HepG2 (cell line): ENCODE measurements around the gene MAGEB17. TPM values are rescaled to one million over a fixed set of nuclear protein-coding genes. Genes with fewer than 3 reads are reported as not detected.
"Not testable (repeated sequence)": the region's sequence is repeated elsewhere in the genome, so short reads cannot be mapped to it uniquely, and the experiment has no call there.

Experiments
- ATAC-seq: fragments of 200-7000 bp; cut with Tn5 transposase; 3 replicates; pipeline ENCODE4 v1.9.1; 2020; ENCODE audit warnings: mild to moderate bottlenecking, moderate library complexity
- BruUV-seq: library from RNA; stranded (reverse); fragments of 400-500 nt; replicated peaks from 2 replicates; lab custom pipeline; 2021; lab: Mats Ljungman, UMichigan
- CTCF ChIA-PET: fragments of 300-600 bp; formaldehyde crosslinking; extraction: SDS; loops from one replicate; lab custom pipeline; 2021; ENCODE audit warnings: low total read pairs, inconsistent platforms, low intra/inter-chr PET ratio; lab: Yijun Ruan, JAX
- POLR2A ChIA-PET: fragments of 350-600 bp; sonication (Branson Sonifier 250); formaldehyde crosslinking; loops from one replicate; lab custom pipeline; 2020; ENCODE audit warnings: antibody characterized with exemption, inconsistent platforms; lab: Yijun Ruan, JAX
- DNase-seq: peaks from one replicate; pipeline ENCODE4 v3.0.0-alpha.2; 2015; ENCODE audit warnings: low spot score
- FAIRE-seq: peaks from 3 replicates; lab custom pipeline; 2011; peaks lifted over from hg19 to GRCh38; lab: Jason Lieb, UNC
- H2AFZ ChIP-seq: one replicate; pipeline ENCODE4 v1.6.1; 2011; ENCODE audit warnings: low read length, inconsistent platforms
- H3K27ac ChIP-seq: fragments of 300-600 bp; 3 replicates; pipeline ENCODE4 v1.8.0; 2011; ENCODE audit warnings: mixed run types, mild to moderate bottlenecking, mixed read lengths, low read length, inconsistent platforms; ENCODE audit not compliant: insufficient read depth; ENCODE audit errors: extremely low read length
- H3K27me3 ChIP-seq, 2 experiments: fragments of 200-600 bp in 1 of 2; 2 replicates in 1 of 2; 3 replicates in 1 of 2; pipeline versions ENCODE4 v1.6.0 to v1.8.0; 2011; ENCODE audit warnings: low read length in 2 of 2, mild to moderate bottlenecking in 2 of 2, moderate library complexity in 2 of 2, inconsistent platforms in 1 of 2; ENCODE audit not compliant: insufficient read depth in 2 of 2, control insufficient read depth in 1 of 2
- H3K36me3 ChIP-seq, 2 experiments: fragments of 200-600 bp in 1 of 2; replicated peaks in 1 of 2; 2 replicates in 1 of 2; 3 replicates in 1 of 2; pipeline versions ENCODE4 v1.5.1 to v1.8.0; 2011; ENCODE audit warnings: low read length in 2 of 2, inconsistent platforms in 1 of 2; ENCODE audit not compliant: insufficient read depth in 2 of 2, control insufficient read depth in 1 of 2
- H3K4me1 ChIP-seq: 2 replicates; pipeline ENCODE4 v1.5.1; 2012; ENCODE audit warnings: low read length, inconsistent platforms; ENCODE audit not compliant: insufficient read depth
- H3K4me2 ChIP-seq: 2 replicates; pipeline ENCODE4 v1.6.0; 2011; ENCODE audit warnings: low read depth, low read length, inconsistent platforms
- H3K4me3 ChIP-seq, 3 experiments: fragments of 200-600 bp in 1 of 3; sonication (generic), shearing (Covaris generic) in 1 of 3; replicated peaks in 1 of 3; 2 replicates each; pipeline ENCODE4 v1.5.1; 2011 to 2016; ENCODE audit warnings: low read length in 3 of 3, inconsistent platforms in 2 of 3, low read depth in 2 of 3, mild to moderate bottlenecking in 2 of 3, control low read depth in 1 of 3, mixed read lengths in 1 of 3; ENCODE audit not compliant: insufficient read depth in 1 of 3
- H3K79me2 ChIP-seq: one replicate; pipeline ENCODE4 v1.6.1; 2011; ENCODE audit warnings: low read length, inconsistent platforms; ENCODE audit not compliant: insufficient read depth
- H3K9ac ChIP-seq: 2 replicates; pipeline ENCODE4 v1.6.0; 2011; ENCODE audit warnings: mild to moderate bottlenecking, low read depth, low read length, inconsistent platforms; ENCODE audit not compliant: insufficient read depth
- H3K9me3 ChIP-seq: 2 replicates; pipeline ENCODE4 v1.5.1; 2012; ENCODE audit warnings: mild to moderate bottlenecking, low read length
- H4K20me1 ChIP-seq: 2 replicates; pipeline ENCODE4 v1.6.0; 2011; ENCODE audit warnings: inconsistent platforms, mild to moderate bottlenecking, low read length, moderate library complexity; ENCODE audit not compliant: insufficient read depth
- HNRNPK ChIP-seq: fragments of 200-400 bp; formaldehyde crosslinking; IDR thresholded peaks from 2 replicates; pipeline ENCODE4 v1.6.1; 2018; ENCODE audit warnings: low read length, low read depth, moderate library complexity, mild to moderate bottlenecking; ENCODE audit not compliant: poor library complexity, severe bottlenecking
- KLF9 ChIP-seq: IDR thresholded peaks from 2 replicates; pipeline ENCODE4 v1.6.1; 2016; ENCODE audit warnings: low read depth
- POGZ ChIP-seq: sonication (generic); formaldehyde crosslinking; IDR thresholded peaks from 2 replicates; pipeline ENCODE4 v1.4.0; 2020; ENCODE audit warnings: mild to moderate bottlenecking, missing genetic modification reagents
- POLR2AphosphoS2 ChIP-seq: IDR thresholded peaks from 2 replicates; pipeline ENCODE4 v1.6.1; 2011; ENCODE audit warnings: low read depth, low read length, improper control_type of control experiment
- PPARG ChIP-seq: conservative IDR thresholded peaks from 2 replicates; pipeline ENCODE4 v1.6.1; 2016; ENCODE audit warnings: missing biosample characterization, missing genetic modification reagents
- RORA ChIP-seq: sonication (generic); formaldehyde crosslinking; IDR thresholded peaks from 2 replicates; pipeline ENCODE4 v1.5.0; 2020; ENCODE audit warnings: mild to moderate bottlenecking, missing genetic modification reagents, moderate library complexity
- SIN3A ChIP-seq: IDR thresholded peaks from 2 replicates; pipeline ENCODE4 v1.6.1; 2011; ENCODE audit warnings: low read depth, mild to moderate bottlenecking, control low read depth, low read length, borderline replicate concordance
- TFDP1 ChIP-seq: IDR thresholded peaks from 2 replicates; pipeline ENCODE4 v1.6.1; 2016; ENCODE audit warnings: missing compliant biosample characterization, missing genetic modification reagents, borderline replicate concordance
- TRIM24 ChIP-seq: sonication (generic); formaldehyde crosslinking; IDR thresholded peaks from 2 replicates; pipeline ENCODE4 v1.8.0; 2022; ENCODE audit warnings: mild to moderate bottlenecking, missing genetic modification reagents
- ZNF121 ChIP-seq: sonication (generic); formaldehyde crosslinking; IDR thresholded peaks from 2 replicates; pipeline ENCODE4 v1.5.0; 2020; ENCODE audit warnings: mild to moderate bottlenecking, missing genetic modification reagents
- ZNF205 ChIP-seq: IDR thresholded peaks from 2 replicates; pipeline ENCODE4 v1.6.1; 2018; ENCODE audit warnings: missing biosample characterization, missing genetic modification reagents
- ZNF225 ChIP-seq: sonication (generic); formaldehyde crosslinking; IDR thresholded peaks from 2 replicates; pipeline ENCODE4 v1.4.0; 2020; ENCODE audit warnings: mild to moderate bottlenecking, missing genetic modification reagents
- ZNF274 ChIP-seq: sonication (generic); formaldehyde crosslinking; IDR thresholded peaks from 2 replicates; pipeline ENCODE4 v1.5.1; 2020; ENCODE audit warnings: mild to moderate bottlenecking, missing genetic modification reagents
- ZNF30 ChIP-seq: sonication (generic); formaldehyde crosslinking; IDR thresholded peaks from 2 replicates; pipeline ENCODE4 v1.5.0; 2020; ENCODE audit warnings: mild to moderate bottlenecking, missing genetic modification reagents
- ZNF326 ChIP-seq: sonication (generic); formaldehyde crosslinking; IDR thresholded peaks from 2 replicates; pipeline ENCODE4 v1.4.0; 2020; ENCODE audit warnings: missing genetic modification reagents, borderline replicate concordance
- ZNF674 ChIP-seq: sonication (generic); formaldehyde crosslinking; IDR thresholded peaks from 2 replicates; pipeline ENCODE4 v1.5.0; 2020; ENCODE audit warnings: low read depth, mild to moderate bottlenecking, missing genetic modification reagents
- ZNF747 ChIP-seq: sonication (generic); formaldehyde crosslinking; IDR thresholded peaks from 2 replicates; pipeline ENCODE4 v1.8.1; 2023; ENCODE audit warnings: missing genetic modification reagents, mild to moderate bottlenecking, borderline replicate concordance
- WGBS: methylation state at CpG from one replicate; pipeline ENCODE4 v1.1.6; 2017; ENCODE audit warnings: low lambda C conversion rate; 5-methylcytosine and 5-hydroxymethylcytosine counted together
- in situ Hi-C: cut with HindIII; loops from 2 replicates; pipeline ENCODE4 v1.10.0; 2017; ENCODE audit warnings: low pct_unique_long_range_greater_than_20kb; ENCODE audit not compliant: extremely low pct_ligation_motif_present
- intact Hi-C: fragments of 100-400 bp; cut with micrococcal nuclease; formaldehyde crosslinking; loops from one replicate; pipeline ENCODE4 v1.10.0; 2022; ENCODE audit not compliant: unreplicated experiment
- polyA plus RNA-seq, 8 experiments: library from polyadenylated mRNA; depleted of rRNA in 3 of 8; stranded (reverse) in 7 of 8; unstranded in 1 of 8; fragments of >200 nt; fragmentation: Illumina TruSeq in 4 of 8; extraction: Trizol in 4 of 8; gene quantifications; 2 replicates each; pipeline versions ENCODE4 v1.2.1 to v1.2.3, GENCODE V29; 2011 to 2016; ENCODE audit warnings: low read depth in 4 of 8, missing spikeins in 1 of 8, mixed read lengths in 1 of 8; ENCODE audit not compliant: insufficient read depth in 1 of 8
- total RNA-seq, 5 experiments: library from RNA; depleted of rRNA; stranded (reverse); fragments of >200 nt; fragmentation: Illumina TruSeq; extraction: Trizol; gene quantifications; 2 replicates each; pipeline ENCODE4 v1.2.3, GENCODE V29; 2016; ENCODE audit warnings: low read depth in 1 of 5
- TF ChIP-seq, protein P1 (sequence below): sonication (generic); formaldehyde crosslinking; IDR thresholded peaks from 2 replicates; pipeline ENCODE4 v1.4.0; 2020; ENCODE audit warnings: missing genetic modification reagents; ENCODE audit errors: not compliant biosample characterization

The MAGEB17 gene
- total and polyA plus RNA-seq, 2 of the 13 experiments (the other 11 are each of a cell fraction or from before 2014, with no cell fraction given), result not detected

DNA sequence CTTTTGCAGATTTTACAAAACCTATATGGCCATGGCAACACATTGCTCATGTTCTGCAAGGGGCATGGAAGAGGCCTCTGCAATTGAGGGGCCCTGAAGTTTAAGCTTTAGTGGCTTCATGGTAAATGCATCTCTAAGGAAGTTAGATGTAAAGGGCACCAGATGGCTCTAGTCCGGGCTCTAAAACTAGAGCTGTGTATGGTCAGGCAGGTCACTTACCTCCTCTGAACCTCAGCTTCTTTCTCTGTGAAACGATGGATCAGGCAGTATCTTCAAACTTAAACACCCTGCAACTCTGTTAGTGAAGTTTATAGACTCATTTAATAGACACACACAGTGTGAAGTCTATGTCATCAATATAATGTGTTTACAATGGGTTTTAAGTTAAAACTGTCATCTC, 10.0 kb downstream of the MAGEB17 start:
- no peaks in the 10 kb centered on the region for H3K4me1 ChIP-seq
- H3K36me3 ChIP-seq, result no peaks in the 10 kb centered on the region
- ChIA-PET POLR2A (no interaction called here), CTCF (no interaction called here)
- no peak overlapping the region for H3K27ac ChIP-seq
- intact Hi-C loops (no loop called here), in situ Hi-C loops (no loop called here)
- no TSS peak for BruUV-seq
- no peaks in the 10 kb centered on the region for H3K27me3 ChIP-seq
- no peak for DNase-seq
- no peak overlapping the region for H3K4me2 ChIP-seq
- H3K9me3 ChIP-seq, result no peaks in the 10 kb centered on the region
- WGBS, result 40% methylated on average over 1 of the region's 2 CpGs
- H3K4me3 ChIP-seq, result no peak overlapping the region
- no peak overlapping the region for H2AFZ ChIP-seq
- no peaks in the 10 kb centered on the region for H4K20me1 ChIP-seq
- no peak for FAIRE-seq
- ATAC-seq, result no peak
- TF ChIP-seq ZNF225 (CRISPR knock-in tag) (no peak), POGZ (no peak), KLF9 (no peak), ZNF30 (CRISPR knock-in tag) (no peak), ZNF674 (no peak), POLR2AphosphoS2 (no peak), ZNF274 (CRISPR knock-in tag) (no peak), ZNF747 (CRISPR knock-in tag) (no peak), ZNF121 (CRISPR knock-in tag) (no peak), PPARG (CRISPR knock-in tag) (no peak), ZNF326 (CRISPR knock-in tag) (no peak), ZNF205 (CRISPR knock-in tag) (no peak), HNRNPK (no peak), RORA (CRISPR knock-in tag) (no peak), TFDP1 (CRISPR knock-in tag) (no peak), TRIM24 (no peak), SIN3A (no peak)
- TF ChIP-seq, protein P1, sequence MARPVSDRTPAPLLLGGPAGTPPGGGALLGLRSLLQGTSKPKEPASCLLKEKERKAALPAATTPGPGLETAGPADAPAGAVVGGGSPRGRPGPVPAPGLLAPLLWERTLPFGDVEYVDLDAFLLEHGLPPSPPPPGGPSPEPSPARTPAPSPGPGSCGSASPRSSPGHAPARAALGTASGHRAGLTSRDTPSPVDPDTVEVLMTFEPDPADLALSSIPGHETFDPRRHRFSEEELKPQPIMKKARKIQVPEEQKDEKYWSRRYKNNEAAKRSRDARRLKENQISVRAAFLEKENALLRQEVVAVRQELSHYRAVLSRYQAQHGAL (CRISPR knock-in tag), result no peak
- no peaks in the 10 kb centered on the region for H3K79me2 ChIP-seq
- H3K9ac ChIP-seq, result no peak overlapping the region

- BruUV-seq, H3K4me2 ChIP-seq: not testable (repeated sequence)
Measured at GRCh38 chrX:16183843-16184242, 16.6 kb downstream of the MAGEB17 start.

More at GRCh38 chrX:16183843-16184242, 16.6 kb downstream of the MAGEB17 start:
- DNase-seq, POLR2A ChIA-PET, H3K36me3 ChIP-seq, H3K9ac ChIP-seq, in situ Hi-C loops, H3K27ac ChIP-seq, H2AFZ ChIP-seq, intact Hi-C loops, ATAC-seq, H3K27me3 ChIP-seq, H3K9me3 ChIP-seq, H3K4me3 ChIP-seq, H4K20me1 ChIP-seq, H3K4me1 ChIP-seq, H3K79me2 ChIP-seq, FAIRE-seq, CTCF ChIA-PET: not testable (repeated sequence)
- 40% methylated on average over 6 of the region's 10 CpGs for WGBS
